ENCODE measurements around the gene PGBD1.
A peak's percentile ranks its signal among the peaks of the same experiment; 100 is the strongest.

PGBD1 gene

GRCh38 chr6:28349344-28349891 is 68.0 kb downstream of the PGBD1 start:
- H3K27ac ChIP-seq (ENCODE audit: low read length) = no peak overlapping the region

GRCh38 chr6:28349892-28350737 is 68.7 kb downstream of the PGBD1 start, which contains the start of gene ZKSCAN3:
Gene ZKSCAN3, plus strand, starts transcription at chr6:28349947. Its CDS starts 9,640 bp downstream, at chr6:28359587.
- DNase-seq (ENCODE audit: low read depth, low spot score) = no peak
- H3K4me1 ChIP-seq (ENCODE audit: control insufficient read depth, insufficient read depth, low read length) = no peaks in the 10 kb centered on the region
- peak within 1 kb of the TSS; percentile 92 for H3K4me3 ChIP-seq (ENCODE audit: low read length)
- no peaks in the 10 kb centered on the region for H3K9me3 ChIP-seq (ENCODE audit: control insufficient read depth, insufficient read depth, low read length)
- no peak within 1 kb of the TSS for H3K27ac ChIP-seq (ENCODE audit: low read length)
- H3K36me3 ChIP-seq (ENCODE audit: control insufficient read depth, insufficient read depth, low read length) = no peaks in the 10 kb centered on the region
- H3K27me3 ChIP-seq (ENCODE audit: control insufficient read depth, insufficient read depth, low read length) = no peaks in the 10 kb centered on the region
- WGBS (ENCODE audit: insufficient coverage, insufficient read length) = no CpG with 5 or more reads among the region's 30 CpGs

More at GRCh38 chr6:28349344-28349891, 68.0 kb downstream of the PGBD1 start:
- no peak for DNase-seq (ENCODE audit: low read depth, low spot score)
- WGBS (ENCODE audit: insufficient coverage, insufficient read length) = no CpG with 5 or more reads among the region's 9 CpGs
- Histone ChIP-seq H3K4me3 (ENCODE audit: low read length) (peak overlapping the region; percentile 92; the same call in 1 of the 2 replicates), H3K9me3 (ENCODE audit: control insufficient read depth, insufficient read depth, low read length) (no peaks in the 10 kb centered on the region), H3K27me3 (ENCODE audit: control insufficient read depth, insufficient read depth, low read length) (no peaks in the 10 kb centered on the region), H3K36me3 (ENCODE audit: control insufficient read depth, insufficient read depth, low read length) (no peaks in the 10 kb centered on the region), H3K4me1 (ENCODE audit: control insufficient read depth, insufficient read depth, low read length) (no peaks in the 10 kb centered on the region)

GRCh38 chr6:28351087-28351486 is 69.7 kb downstream of the PGBD1 start:
- no peak for DNase-seq (ENCODE audit: low read depth, low spot score)
- no peaks in the 10 kb centered on the region for H3K27me3 ChIP-seq (ENCODE audit: control insufficient read depth, insufficient read depth, low read length)
- no peak overlapping the region for H3K27ac ChIP-seq (ENCODE audit: low read length)
- H3K9me3 ChIP-seq (ENCODE audit: control insufficient read depth, insufficient read depth, low read length) = no peaks in the 10 kb centered on the region
- WGBS (ENCODE audit: insufficient coverage, insufficient read length) = no CpG with 5 or more reads among the region's 2 CpGs
- H3K4me1 ChIP-seq (ENCODE audit: control insufficient read depth, insufficient read depth, low read length) = peaks cover 3% of the 10 kb centered on the region; the same call in 1 of the 2 replicates
- H3K4me3 ChIP-seq (ENCODE audit: low read length) = no peak overlapping the region
- H3K36me3 ChIP-seq (ENCODE audit: control insufficient read depth, insufficient read depth, low read length) = no peaks in the 10 kb centered on the region

GRCh38 chr6:28351493-28351925 is 70.1 kb downstream of the PGBD1 start:
- DNase-seq (ENCODE audit: low read depth, low spot score) = no peak
- Histone ChIP-seq H3K4me1 (ENCODE audit: control insufficient read depth, insufficient read depth, low read length) (peaks cover 4% of the 10 kb centered on the region; the same call in 1 of the 2 replicates), H3K9me3 (ENCODE audit: control insufficient read depth, insufficient read depth, low read length) (no peaks in the 10 kb centered on the region), H3K27me3 (ENCODE audit: control insufficient read depth, insufficient read depth, low read length) (no peaks in the 10 kb centered on the region), H3K4me3 (ENCODE audit: low read length) (no peak overlapping the region), H3K36me3 (ENCODE audit: control insufficient read depth, insufficient read depth, low read length) (no peaks in the 10 kb centered on the region), H3K27ac (ENCODE audit: low read length) (no peak overlapping the region)
- 67% methylated on average over 1 of the region's 2 CpGs for WGBS (ENCODE audit: insufficient coverage, insufficient read length)

Measured in iPS DF 6.9 (cell line).